Ovary (tissue), 3 donors: Measurements from ENCODE around the gene CCNQ.

Experiments
- CTCF ChIP-seq, 3 donors: fragments of 450-650 bp in 2 of 3; fragments of 200-600 bp in 1 of 3; IDR thresholded peaks; one replicate each; pipeline versions ENCODE4 v1.5.1 to v1.8.0; 2016 to 2022; ENCODE audit warnings: antibody characterized with exemption in 3 of 3, mild to moderate bottlenecking in 1 of 3
- POLR2A ChIP-seq: fragments of 450-650 bp; IDR thresholded peaks from one replicate; pipeline ENCODE4 v1.6.1; 2017; ENCODE audit warnings: antibody characterized with exemption, mild to moderate bottlenecking, moderate library complexity
- donor health status: DM: no; HTN: no; CAD: no.

- no peak for TF ChIP-seq CTCF (IDR thresholded peaks at IDR 0.05)
- TF ChIP-seq POLR2A, result no peak
Observed at GRCh38 chrX:153646620-153647373, 47.9 kb upstream of the CCNQ start, which contains the start of gene DUSP9.
